Measurements from ENCODE around the gene ACP1.
A peak's percentile ranks its signal among the peaks of the same experiment; 100 is the strongest.
"Not testable (repeated sequence)": the region's sequence is repeated elsewhere in the genome, so short reads cannot be mapped to it uniquely, and the experiment has no call there.

The ACP1 gene

GRCh38 chr2:310994-311393, 46.2 kb downstream of the ACP1 start:
- no peak for DNase-seq (ENCODE audit: low read depth in 3 of 3)

- no peak for DNase-seq (ENCODE audit: low read depth in 3 of 3)
These were observed 49.2 kb downstream of the ACP1 start for GRCh38 chr2:313991-314390.

GRCh38 chr2:314561-315336, 50.0 kb downstream of the ACP1 start:
- no peak for DNase-seq (ENCODE audit: low read depth in 3 of 3)

- DNase-seq (ENCODE audit: low read depth in 3 of 3) = not testable (repeated sequence)
These were observed 51.2 kb downstream of the ACP1 start for GRCh38 chr2:315925-316324.

- no peak for DNase-seq (ENCODE audit: low read depth in 3 of 3)
These were observed 51.6 kb downstream of the ACP1 start for GRCh38 chr2:316381-316780.

GRCh38 chr2:317501-318424, 53.0 kb downstream of the ACP1 start:
- peak in 2 of 3 experiments; percentile 18 to 21 for DNase-seq (ENCODE audit: low read depth in 3 of 3)

- no peak for DNase-seq (ENCODE audit: low read depth in 3 of 3)
These were observed 54.4 kb downstream of the ACP1 start for GRCh38 chr2:319059-319600.

GRCh38 chr2:320561-320960, 55.8 kb downstream of the ACP1 start:
- no peak for DNase-seq (ENCODE audit: low read depth in 3 of 3)

GRCh38 chr2:322326-322725, 57.6 kb downstream of the ACP1 start:
- DNase-seq (ENCODE audit: low read depth in 3 of 3) = no peak

- no peak for DNase-seq (ENCODE audit: low read depth in 3 of 3)
These were observed 58.3 kb downstream of the ACP1 start for GRCh38 chr2:323035-323434.

All from stimulated activated CD4-positive, alpha-beta T cell treated with anti-CD3 and anti-CD28 coated beads, TNF-alpha, amount 100 ng/mL, for 24 hours (primary cell).